Esophagus muscularis mucosa (tissue), 4 donors: Measurements from ENCODE around the gene HOGA1.

Experiments used
- EP300 ChIP-seq: sonication (generic); formaldehyde crosslinking; IDR thresholded peaks from one replicate; pipeline ENCODE4 v1.6.1; 2017; ENCODE audit warnings: antibody characterized with exemption
- POLR2A ChIP-seq: fragments of 450-650 bp; IDR thresholded peaks from one replicate; pipeline ENCODE4 v1.6.1; 2017; ENCODE audit warnings: antibody characterized with exemption, moderate library complexity, mild to moderate bottlenecking, low read depth
- POLR2AphosphoS5 ChIP-seq, 2 donors: sonication (generic); formaldehyde crosslinking; IDR thresholded peaks; one replicate each; pipeline ENCODE4 v1.6.1; 2017; ENCODE audit warnings: antibody characterized with exemption in 2 of 2
- TF ChIP-seq, protein P1 (sequence below), 3 experiments: fragments of 200-600 bp in 2 of 3; fragments of 450-650 bp in 1 of 3; sonication (generic) in 2 of 3; IDR thresholded peaks; one replicate each; pipeline ENCODE4 v1.5.1; 2017 to 2019; ENCODE audit warnings: antibody characterized with exemption in 3 of 3, mild to moderate bottlenecking in 2 of 3, moderate library complexity in 1 of 3

GRCh38 chr10:97643441-97643985 is 59.3 kb downstream of the HOGA1 start:
- TF ChIP-seq, protein P1, sequence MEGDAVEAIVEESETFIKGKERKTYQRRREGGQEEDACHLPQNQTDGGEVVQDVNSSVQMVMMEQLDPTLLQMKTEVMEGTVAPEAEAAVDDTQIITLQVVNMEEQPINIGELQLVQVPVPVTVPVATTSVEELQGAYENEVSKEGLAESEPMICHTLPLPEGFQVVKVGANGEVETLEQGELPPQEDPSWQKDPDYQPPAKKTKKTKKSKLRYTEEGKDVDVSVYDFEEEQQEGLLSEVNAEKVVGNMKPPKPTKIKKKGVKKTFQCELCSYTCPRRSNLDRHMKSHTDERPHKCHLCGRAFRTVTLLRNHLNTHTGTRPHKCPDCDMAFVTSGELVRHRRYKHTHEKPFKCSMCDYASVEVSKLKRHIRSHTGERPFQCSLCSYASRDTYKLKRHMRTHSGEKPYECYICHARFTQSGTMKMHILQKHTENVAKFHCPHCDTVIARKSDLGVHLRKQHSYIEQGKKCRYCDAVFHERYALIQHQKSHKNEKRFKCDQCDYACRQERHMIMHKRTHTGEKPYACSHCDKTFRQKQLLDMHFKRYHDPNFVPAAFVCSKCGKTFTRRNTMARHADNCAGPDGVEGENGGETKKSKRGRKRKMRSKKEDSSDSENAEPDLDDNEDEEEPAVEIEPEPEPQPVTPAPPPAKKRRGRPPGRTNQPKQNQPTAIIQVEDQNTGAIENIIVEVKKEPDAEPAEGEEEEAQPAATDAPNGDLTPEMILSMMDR (IDR thresholded peaks at IDR 0.05): no peak
- no peak for TF ChIP-seq POLR2A
- no peak for TF ChIP-seq POLR2AphosphoS5 (IDR thresholded peaks at IDR 0.05)
- TF ChIP-seq EP300: no peak
